ENCODE measurements around the gene TSC22D1.

TSC22D1 gene

DNA sequence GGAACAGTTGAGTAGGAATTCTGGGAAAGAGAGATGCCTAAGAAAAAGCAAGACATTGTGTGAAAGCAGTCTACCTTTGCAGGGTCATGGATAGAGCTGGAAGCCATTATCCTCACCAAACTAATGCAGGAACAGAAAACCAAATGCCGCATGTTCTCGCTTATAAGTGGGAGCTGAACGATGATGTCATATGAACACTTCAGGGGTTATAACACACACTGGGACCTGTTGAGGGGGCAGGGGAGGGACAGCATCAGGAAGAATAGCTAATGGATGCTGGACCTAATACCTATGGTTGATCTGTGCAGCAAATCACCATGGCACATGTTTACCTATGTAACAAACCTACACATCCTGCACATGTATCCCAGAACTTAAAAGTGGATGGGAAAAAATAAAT lies 69.9 kb downstream of the TSC22D1 start:
- no peak overlapping the region for H4K12ac ChIP-seq (ENCODE audit: low read depth, low read length)
- H3K9me3 ChIP-seq (ENCODE audit: insufficient read depth, low read depth, low read length): no peaks in the 10 kb centered on the region
- peaks cover 1 to 6% of the 10 kb centered on the region in 2 experiments for H3K36me3 ChIP-seq (ENCODE audit: control insufficient read depth in 1 of 2, insufficient read depth in 2 of 2, low read length in 2 of 2)
- no peak overlapping the region for H3K4me3 ChIP-seq (ENCODE audit: low read depth, low read length)
- H3K4me1 ChIP-seq (ENCODE audit: control insufficient read depth in 1 of 2, insufficient read depth in 2 of 2, low read length in 2 of 2): peaks cover 2 to 3% of the 10 kb centered on the region in 2 experiments
- WGBS (ENCODE audit: extremely low coverage, insufficient coverage, insufficient read length): no CpG with 5 or more reads among the region's 3 CpGs
- no peaks in the 10 kb centered on the region for H3K79me1 ChIP-seq (ENCODE audit: low read length)
- H3K79me2 ChIP-seq (ENCODE audit: control insufficient read depth, insufficient read depth, low read length, poor library complexity): no peaks in the 10 kb centered on the region
- H4K8ac ChIP-seq (ENCODE audit: low read depth, low read length): no peak overlapping the region
- no peaks in the 10 kb centered on the region for H3K27me3 ChIP-seq (ENCODE audit: insufficient read depth, low read length)
- no peak overlapping the region for H2BK5ac ChIP-seq (ENCODE audit: low read depth, low read length, poor library complexity)
- H3K4me2 ChIP-seq (ENCODE audit: low read length): no peak overlapping the region
- no peak overlapping the region for H2AK5ac ChIP-seq (ENCODE audit: low read length)
- no peak overlapping the region for H2BK12ac ChIP-seq (ENCODE audit: low read length)
- no peak overlapping the region for H3K23ac ChIP-seq (ENCODE audit: low read length)
- no peak overlapping the region for H3K4ac ChIP-seq (ENCODE audit: low read depth, low read length)
- no peak overlapping the region for H2AFZ ChIP-seq (ENCODE audit: insufficient read depth, low read length, poor library complexity)
- H3K27ac ChIP-seq (ENCODE audit: low read depth, low read length): no peak overlapping the region
- H3K18ac ChIP-seq (ENCODE audit: low read length): no peak overlapping the region
- no peak overlapping the region for H3K14ac ChIP-seq (ENCODE audit: low read length)
- H3K9ac ChIP-seq (ENCODE audit: low read length): peak overlapping the region; percentile 34
- no peak for DNase-seq
- no peak overlapping the region for H2BK120ac ChIP-seq (ENCODE audit: insufficient read depth, low read length, poor library complexity)
- H4K91ac ChIP-seq (ENCODE audit: low read depth, low read length): no peak overlapping the region

DNA sequence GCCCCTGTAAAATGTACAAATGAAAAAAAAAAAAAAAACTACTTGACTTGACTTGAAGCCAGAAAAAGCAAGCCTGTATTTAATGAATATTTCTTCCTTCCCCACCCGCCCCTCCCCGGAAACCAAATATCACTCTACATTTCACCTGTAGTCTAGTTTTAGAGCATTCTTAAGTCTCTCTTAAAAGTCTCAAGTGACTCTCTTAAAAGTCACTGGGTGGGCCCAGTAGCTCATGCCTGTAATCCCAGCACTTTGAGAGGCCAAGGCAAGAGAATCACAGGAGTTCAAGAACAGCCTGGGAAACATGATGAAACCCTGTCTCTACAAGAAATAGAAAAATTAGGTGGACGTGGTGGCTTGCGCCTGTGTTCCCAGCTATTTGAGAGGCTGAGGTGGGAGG lies 72.0 kb downstream of the TSC22D1 start:
- no peaks in the 10 kb centered on the region for H3K79me2 ChIP-seq (ENCODE audit: control insufficient read depth, insufficient read depth, low read length, poor library complexity)
- H3K4me3 ChIP-seq (ENCODE audit: low read depth, low read length): no peak overlapping the region
- no peak overlapping the region for H4K91ac ChIP-seq (ENCODE audit: low read depth, low read length)
- H3K4me1 ChIP-seq (ENCODE audit: control insufficient read depth in 1 of 2, insufficient read depth in 2 of 2, low read length in 2 of 2): peaks cover 2 to 3% of the 10 kb centered on the region in 2 experiments
- no peak for DNase-seq
- no peak overlapping the region for H4K12ac ChIP-seq (ENCODE audit: low read depth, low read length)
- no peak overlapping the region for H2BK12ac ChIP-seq (ENCODE audit: low read length)
- no peak overlapping the region for H4K8ac ChIP-seq (ENCODE audit: low read depth, low read length)
- WGBS (ENCODE audit: extremely low coverage, insufficient coverage, insufficient read length): no CpG with 5 or more reads among the region's 4 CpGs
- no peaks in the 10 kb centered on the region for H3K27me3 ChIP-seq (ENCODE audit: insufficient read depth, low read length)
- no peak overlapping the region for H2BK120ac ChIP-seq (ENCODE audit: insufficient read depth, low read length, poor library complexity)
- no peak overlapping the region for H3K9ac ChIP-seq (ENCODE audit: low read length)
- H2BK5ac ChIP-seq (ENCODE audit: low read depth, low read length, poor library complexity): no peak overlapping the region
- no peak overlapping the region for H3K23ac ChIP-seq (ENCODE audit: low read length)
- H3K9me3 ChIP-seq (ENCODE audit: insufficient read depth, low read depth, low read length): no peaks in the 10 kb centered on the region
- H3K36me3 ChIP-seq (ENCODE audit: control insufficient read depth in 1 of 2, insufficient read depth in 2 of 2, low read length in 2 of 2): peaks cover 1 to 2% of the 10 kb centered on the region in 2 experiments
- H3K4ac ChIP-seq (ENCODE audit: low read depth, low read length): no peak overlapping the region
- H2AFZ ChIP-seq (ENCODE audit: insufficient read depth, low read length, poor library complexity): no peak overlapping the region
- no peak overlapping the region for H3K18ac ChIP-seq (ENCODE audit: low read length)
- no peak overlapping the region for H3K4me2 ChIP-seq (ENCODE audit: low read length)
- no peak overlapping the region for H3K27ac ChIP-seq (ENCODE audit: low read depth, low read length)
- H3K14ac ChIP-seq (ENCODE audit: low read length): no peak overlapping the region
- H3K79me1 ChIP-seq (ENCODE audit: low read length): no peaks in the 10 kb centered on the region
- H2AK5ac ChIP-seq (ENCODE audit: low read length): no peak overlapping the region

DNA sequence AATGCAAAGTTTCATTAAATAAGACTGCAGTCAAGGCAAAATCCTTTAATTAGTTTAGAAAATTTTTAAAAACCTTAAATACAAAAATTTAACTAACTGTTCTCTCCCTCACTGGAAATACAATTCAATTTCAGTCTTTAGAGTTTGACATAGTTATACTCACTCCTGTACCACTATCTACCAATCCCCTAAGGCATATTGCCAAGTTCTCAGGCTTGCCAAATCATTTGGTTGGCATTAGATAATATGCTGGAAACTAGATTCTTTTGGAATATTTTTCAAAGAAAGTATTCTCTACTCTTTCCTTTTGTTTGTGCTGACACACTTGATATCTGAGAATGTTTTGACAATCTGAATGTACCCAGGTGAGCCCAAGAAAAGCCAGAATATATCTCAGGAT lies 77.2 kb downstream of the TSC22D1 start:
- Histone ChIP-seq H3K79me1 (ENCODE audit: low read length) (no peaks in the 10 kb centered on the region), H3K4me1 (ENCODE audit: control insufficient read depth in 1 of 2, insufficient read depth in 2 of 2, low read length in 2 of 2) (peaks cover 0 to under 1% of the 10 kb centered on the region in 2 experiments), H3K27ac (ENCODE audit: low read depth, low read length) (no peak overlapping the region), H2AFZ (ENCODE audit: insufficient read depth, low read length, poor library complexity) (no peak overlapping the region), H2BK120ac (ENCODE audit: insufficient read depth, low read length, poor library complexity) (no peak overlapping the region), H2BK12ac (ENCODE audit: low read length) (no peak overlapping the region), H3K14ac (ENCODE audit: low read length) (no peak overlapping the region), H3K4ac (ENCODE audit: low read depth, low read length) (no peak overlapping the region), H3K23ac (ENCODE audit: low read length) (no peak overlapping the region), H3K79me2 (ENCODE audit: control insufficient read depth, insufficient read depth, low read length, poor library complexity) (no peaks in the 10 kb centered on the region), H2AK5ac (ENCODE audit: low read length) (no peak overlapping the region), H3K27me3 (ENCODE audit: insufficient read depth, low read length) (no peaks in the 10 kb centered on the region), H4K8ac (ENCODE audit: low read depth, low read length) (no peak overlapping the region), H3K4me3 (ENCODE audit: low read depth, low read length) (no peak overlapping the region), H3K36me3 (ENCODE audit: control insufficient read depth in 1 of 2, insufficient read depth in 2 of 2, low read length in 2 of 2) (no peaks in the 10 kb centered on the region), H4K12ac (ENCODE audit: low read depth, low read length) (no peak overlapping the region), H2BK5ac (ENCODE audit: low read depth, low read length, poor library complexity) (no peak overlapping the region), H3K4me2 (ENCODE audit: low read length) (no peak overlapping the region), H3K18ac (ENCODE audit: low read length) (no peak overlapping the region), H3K9me3 (ENCODE audit: insufficient read depth, low read depth, low read length) (no peaks in the 10 kb centered on the region), H3K9ac (ENCODE audit: low read length) (no peak overlapping the region), H4K91ac (ENCODE audit: low read depth, low read length) (no peak overlapping the region)
- peak in 1 of 2 donors; percentile 44 for DNase-seq

DNA sequence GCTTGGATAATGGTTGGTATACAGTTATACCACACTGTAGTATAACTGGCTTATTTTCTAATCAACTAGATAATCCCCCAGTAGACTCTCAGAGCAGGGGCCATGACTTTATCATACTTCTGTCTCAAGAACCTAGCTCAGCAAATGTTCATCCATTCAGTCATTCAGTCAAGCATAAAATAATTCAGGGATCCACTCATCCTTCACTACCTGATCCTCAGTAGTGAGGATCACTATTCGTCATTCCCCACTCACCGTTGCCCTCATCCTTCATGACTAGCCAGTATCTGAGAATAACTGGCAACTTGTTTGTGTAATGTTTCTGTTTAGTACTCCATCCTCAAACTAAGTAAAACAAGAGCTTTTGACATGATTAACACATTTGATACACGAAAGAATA lies 77.6 kb downstream of the TSC22D1 start:
- no peak overlapping the region for H3K18ac ChIP-seq (ENCODE audit: low read length)
- no peak overlapping the region for H2BK120ac ChIP-seq (ENCODE audit: insufficient read depth, low read length, poor library complexity)
- no peak overlapping the region for H2BK12ac ChIP-seq (ENCODE audit: low read length)
- no peak overlapping the region for H2AK5ac ChIP-seq (ENCODE audit: low read length)
- no peak overlapping the region for H2BK5ac ChIP-seq (ENCODE audit: low read depth, low read length, poor library complexity)
- no peaks in the 10 kb centered on the region for H3K9me3 ChIP-seq (ENCODE audit: insufficient read depth, low read depth, low read length)
- H3K4me2 ChIP-seq (ENCODE audit: low read length): no peak overlapping the region
- H2AFZ ChIP-seq (ENCODE audit: insufficient read depth, low read length, poor library complexity): no peak overlapping the region
- H4K12ac ChIP-seq (ENCODE audit: low read depth, low read length): no peak overlapping the region
- no peak overlapping the region for H4K8ac ChIP-seq (ENCODE audit: low read depth, low read length)
- DNase-seq: no peak
- H3K23ac ChIP-seq (ENCODE audit: low read length): no peak overlapping the region
- H3K4me1 ChIP-seq (ENCODE audit: control insufficient read depth in 1 of 2, insufficient read depth in 2 of 2, low read length in 2 of 2): peaks cover 0 to 3% of the 10 kb centered on the region in 2 experiments
- no peak overlapping the region for H4K91ac ChIP-seq (ENCODE audit: low read depth, low read length)
- H3K4ac ChIP-seq (ENCODE audit: low read depth, low read length): no peak overlapping the region
- no peaks in the 10 kb centered on the region for H3K79me1 ChIP-seq (ENCODE audit: low read length)
- no peaks in the 10 kb centered on the region for H3K27me3 ChIP-seq (ENCODE audit: insufficient read depth, low read length)
- H3K36me3 ChIP-seq (ENCODE audit: control insufficient read depth in 1 of 2, insufficient read depth in 2 of 2, low read length in 2 of 2): no peaks in the 10 kb centered on the region
- H3K79me2 ChIP-seq (ENCODE audit: control insufficient read depth, insufficient read depth, low read length, poor library complexity): no peaks in the 10 kb centered on the region
- no peak overlapping the region for H3K14ac ChIP-seq (ENCODE audit: low read length)
- no peak overlapping the region for H3K4me3 ChIP-seq (ENCODE audit: low read depth, low read length)
- WGBS (ENCODE audit: extremely low coverage, insufficient coverage, insufficient read length): no CpG with 5 or more reads among the region's 3 CpGs
- no peak overlapping the region for H3K9ac ChIP-seq (ENCODE audit: low read length)
- no peak overlapping the region for H3K27ac ChIP-seq (ENCODE audit: low read depth, low read length)

Measured in trophoblast cell (in vitro differentiated cells and primary cell).